Dorsolateral prefrontal cortex (tissue), 118 donors: ENCODE measurements around the gene CT45A6. TPM values are rescaled to one million over a fixed set of nuclear protein-coding genes. Genes with fewer than 3 reads are reported as not detected.

Experiments used
- total RNA-seq, 120 experiments: library from RNA; stranded (reverse); gene quantifications; one replicate each; pipeline versions ENCODE4 v1.2.3 to v1.2.4, GENCODE V29; 2022

CT45A6 gene
- total RNA-seq, 120 experiments from 2014 or later, result 0.67 to 3.9 (median 1.2) TPM; not detected in 107

Other genes with a start within 250 kb of the CT45A6 start
- 1 to 10 TPM in 6 of 120 experiments, under 1 TPM in 3, not detected in 111; 0.58 to 2.0 (median 1.1) TPM for gene CT45A1, start 89.1 kb downstream of the CT45A6 start, total RNA-seq
- gene CT45A3, start 34.6 kb downstream of the CT45A6 start, total RNA-seq, result 1 to 10 TPM in 14 of 120 experiments, under 1 TPM in 5, not detected in 101; 0.54 to 4.9 (median 1.3) TPM
- 1 to 10 TPM in 18 of 120 experiments, under 1 TPM in 11, not detected in 91; 0.47 to 3.9 (median 1.2) TPM for gene CT45A5, start 17.3 kb downstream of the CT45A6 start, total RNA-seq
- gene CT45A2, start 17.2 kb upstream of the CT45A6 start, total RNA-seq, result 1 to 10 TPM in 1 of 120 experiments, not detected in 119; 1.0 TPM
- 1 to 10 TPM in 5 of 120 experiments, under 1 TPM in 1, not detected in 114; 0.68 to 2.1 (median 1.9) TPM for gene CT45A7, start 34.5 kb upstream of the CT45A6 start, total RNA-seq
- gene CT45A8, start 51.8 kb upstream of the CT45A6 start, total RNA-seq, result 1 to 10 TPM in 2 of 120 experiments, under 1 TPM in 2, not detected in 116; 0.61 to 1.2 (median 0.91) TPM
- 1 to 10 TPM in 2 of 120 experiments, under 1 TPM in 2, not detected in 116; 0.61 to 1.2 (median 0.91) TPM for gene CT45A9, start 69.0 kb upstream of the CT45A6 start, total RNA-seq
- gene CT45A10, start 90.7 kb upstream of the CT45A6 start, total RNA-seq, result 1 to 10 TPM in 22 of 120 experiments, under 1 TPM in 4, not detected in 94; 0.60 to 4.9 (median 1.9) TPM
- 1 to 10 TPM in 2 of 120 experiments, under 1 TPM in 29, not detected in 89; 0.14 to 1.3 (median 0.32) TPM for gene SAGE1, start 90.9 kb upstream of the CT45A6 start, total RNA-seq
- 10 to 100 TPM; 16.6 to 29.1 (median 22.9) TPM for gene MMGT1, start 171.2 kb upstream of the CT45A6 start, total RNA-seq
- gene SLC9A6, start 182.6 kb upstream of the CT45A6 start, total RNA-seq, result 100 to 1,000 TPM in 27 of 120 experiments, 10 to 100 TPM in 93; 39.0 to 123 (median 88.4) TPM